HG03354 (cell line): ENCODE measurements around the gene OR6N2.

Experiments
- ATAC-seq: cut with Tn5 transposase; IDR thresholded peaks from one replicate; pipeline ENCODE4 v1.9.1; 2021; ENCODE audit warnings: mild to moderate bottlenecking; ENCODE audit not compliant: unreplicated experiment, poor library complexity, severe bottlenecking

OR6N2 gene

GRCh38 chr1:158771950-158772866 lies 8.8 kb downstream of the OR6N2 start, which contains the start of gene OR6N1:
Gene OR6N1, minus strand, starts transcription at chr1:158772195. Its CDS starts 5,513 bp downstream, at chr1:158766682.
- no peak for ATAC-seq

GRCh38 chr1:158754420-158754819 lies 26.6 kb downstream of the OR6N2 start, which contains the start of gene OR6K6:
Gene OR6K6, plus strand, starts transcription at chr1:158754720. Its CDS starts 168 bp downstream, at chr1:158754888.
- no peak for ATAC-seq

GRCh38 chr1:158752155-158752712 lies 28.8 kb downstream of the OR6N2 start:
- no peak for ATAC-seq

DNA sequence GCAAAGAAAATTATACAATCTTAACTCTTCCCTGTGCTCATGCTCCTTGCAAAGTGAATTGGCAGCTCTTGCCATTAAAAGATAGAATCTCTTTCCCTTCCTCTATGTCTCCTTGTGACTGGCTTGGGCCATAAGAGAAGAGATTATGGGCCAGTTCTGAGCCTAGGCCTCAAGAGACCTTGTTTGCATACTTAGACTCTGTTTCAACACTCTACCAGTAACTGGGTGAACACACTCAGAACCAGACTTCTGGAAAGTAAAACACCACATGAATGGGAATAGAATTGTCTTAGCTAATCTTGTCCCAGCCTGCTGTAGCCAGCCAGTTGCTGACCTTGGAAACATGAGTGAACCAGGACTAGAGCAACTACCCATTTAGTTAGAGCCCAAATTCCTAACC lies 45.2 kb downstream of the OR6N2 start:
- no peak for ATAC-seq

GRCh38 chr1:158732524-158732923 lies 48.5 kb downstream of the OR6N2 start:
- no peak for ATAC-seq

GRCh38 chr1:158731707-158732106 lies 49.3 kb downstream of the OR6N2 start:
- ATAC-seq = no peak

GRCh38 chr1:158730453-158730852 lies 50.6 kb downstream of the OR6N2 start:
- no peak for ATAC-seq

DNA sequence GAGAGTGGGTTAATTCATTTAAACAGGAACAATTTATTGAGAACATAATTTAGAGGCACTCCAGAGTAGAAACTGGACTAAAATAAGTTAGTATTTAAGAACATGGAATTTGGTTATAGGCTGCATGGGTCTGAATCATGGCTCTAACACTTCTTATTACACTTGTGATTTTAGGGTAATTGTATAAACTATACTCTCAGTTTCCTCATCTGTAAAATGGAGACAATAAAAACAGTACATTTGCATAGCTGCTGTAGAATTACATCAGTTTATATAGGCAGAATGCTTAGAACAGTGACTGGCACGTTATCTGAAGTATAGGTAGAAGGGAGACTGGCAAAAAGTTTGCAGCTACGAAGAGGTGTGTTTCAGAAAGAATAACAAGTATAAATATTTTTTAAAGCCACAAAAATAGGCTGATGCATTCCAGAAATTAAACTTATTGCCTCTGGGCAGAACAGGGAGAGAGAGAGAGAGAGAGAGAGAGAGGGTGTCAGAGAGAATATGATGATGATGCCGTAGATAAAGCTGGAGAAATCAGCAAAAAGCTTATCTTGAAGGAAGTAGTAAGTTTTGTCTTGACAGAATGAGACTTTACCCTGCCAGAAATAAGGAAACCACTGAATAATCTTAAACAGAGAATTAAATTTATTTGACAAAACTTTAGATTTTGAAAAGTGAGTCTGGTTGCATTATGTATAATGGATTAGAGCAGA lies 52.3 kb downstream of the OR6N2 start:
- no peak for ATAC-seq

GRCh38 chr1:158724442-158724841 lies 56.6 kb downstream of the OR6N2 start:
- ATAC-seq = no peak
